ENCODE measurements around the gene SPACA6.
A peak's percentile ranks its signal among the peaks of the same experiment; 100 is the strongest.

Gene SPACA6

GRCh38 chr19:51681286-51681941 lies 11.7 kb upstream of the SPACA6 start:
- H2AFZ ChIP-seq (ENCODE audit: low read depth, low read length), result no peak overlapping the region
- no peak overlapping the region for H2AK5ac ChIP-seq (ENCODE audit: low read length, severe bottlenecking)
- no peak overlapping the region for H3K27ac ChIP-seq (ENCODE audit: low read length, poor library complexity, severe bottlenecking)
- no peak overlapping the region for H2BK12ac ChIP-seq (ENCODE audit: low read length in 2 of 2)
- H3K9me3 ChIP-seq (ENCODE audit: control insufficient read depth, low read length), result no peaks in the 10 kb centered on the region
- peaks cover 0 to 11% of the 10 kb centered on the region in 2 experiments for H3K27me3 ChIP-seq (ENCODE audit: control insufficient read depth in 1 of 2, insufficient read depth in 1 of 2, low read length in 2 of 2)
- H2BK15ac ChIP-seq (ENCODE audit: low read depth, poor library complexity, severe bottlenecking), result no peak overlapping the region
- H4K91ac ChIP-seq (ENCODE audit: low read length), result no peak overlapping the region
- peak; percentile 89 for DNase-seq
- no peak overlapping the region for H3K23ac ChIP-seq (ENCODE audit: low read length in 2 of 2)
- H4K8ac ChIP-seq (ENCODE audit: low read length), result no peak overlapping the region
- peaks cover 4% of the 10 kb centered on the region for H3K79me1 ChIP-seq (replicated peaks; ENCODE audit: low read length, poor library complexity, severe bottlenecking)
- H3K9ac ChIP-seq (ENCODE audit: low read length), result no peak overlapping the region
- 77% methylated on average over 3 of the region's 3 CpGs for WGBS
- H3K4me1 ChIP-seq (ENCODE audit: control insufficient read depth, insufficient read depth, low read depth, low read length), result no peaks in the 10 kb centered on the region
- H2BK120ac ChIP-seq (ENCODE audit: low read depth, low read length), result no peak overlapping the region
- H3K36me3 ChIP-seq (ENCODE audit: control insufficient read depth in 1 of 2, insufficient read depth in 2 of 2, low read depth in 1 of 2, low read length in 2 of 2), result no peaks in the 10 kb centered on the region
- no peak overlapping the region for H3K4ac ChIP-seq (ENCODE audit: low read depth in 1 of 2, low read length in 2 of 2)
- H3K4me2 ChIP-seq (ENCODE audit: low read length, poor library complexity, severe bottlenecking), result no peak overlapping the region
- no peak overlapping the region for H2BK5ac ChIP-seq (ENCODE audit: low read depth, low read length, poor library complexity, severe bottlenecking)
- no peak overlapping the region for H3K4me3 ChIP-seq (ENCODE audit: insufficient read depth in 1 of 2, low read depth in 1 of 2, low read length in 2 of 2)
- no peak overlapping the region for H3K18ac ChIP-seq (ENCODE audit: low read depth in 1 of 2, low read length in 2 of 2)
- no peak overlapping the region for H3K14ac ChIP-seq (ENCODE audit: low read length in 2 of 2)

DNA sequence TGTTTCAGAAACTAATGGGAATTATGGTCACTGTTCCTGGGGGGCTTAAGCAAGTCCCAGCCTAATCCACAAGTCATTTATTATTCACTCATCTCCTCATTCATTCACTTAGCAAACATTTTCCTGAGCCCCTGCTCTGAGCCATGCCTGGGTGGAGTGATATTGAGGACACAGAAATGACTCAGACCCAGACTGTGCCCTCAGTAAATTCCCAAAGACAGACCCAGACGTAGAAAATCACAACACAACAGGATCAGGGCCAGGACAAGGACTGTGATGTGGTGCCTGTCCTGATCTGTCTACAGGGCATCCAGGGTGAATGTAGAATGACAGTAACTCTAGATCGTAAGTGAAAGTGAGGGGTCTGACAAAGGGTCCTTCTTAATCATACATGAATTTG lies 7.0 kb upstream of the SPACA6 start:
- Histone ChIP-seq H3K9me3 (ENCODE audit: control insufficient read depth, low read length) (no peaks in the 10 kb centered on the region), H3K4me1 (ENCODE audit: control insufficient read depth, insufficient read depth, low read depth, low read length) (peaks cover 8% of the 10 kb centered on the region), H4K91ac (ENCODE audit: low read length) (no peak overlapping the region), H3K27me3 (ENCODE audit: control insufficient read depth in 1 of 2, insufficient read depth in 1 of 2, low read length in 2 of 2) (no peaks in the 10 kb centered on the region), H3K4me2 (ENCODE audit: low read length, poor library complexity, severe bottlenecking) (no peak overlapping the region), H3K36me3 (ENCODE audit: control insufficient read depth in 1 of 2, insufficient read depth in 2 of 2, low read depth in 1 of 2, low read length in 2 of 2) (no peaks in the 10 kb centered on the region), H3K14ac (ENCODE audit: low read length in 2 of 2) (no peak overlapping the region), H3K23ac (ENCODE audit: low read length in 2 of 2) (no peak overlapping the region), H2AK5ac (ENCODE audit: low read length, severe bottlenecking) (no peak overlapping the region), H2BK120ac (ENCODE audit: low read depth, low read length) (no peak overlapping the region), H3K4ac (ENCODE audit: low read depth in 1 of 2, low read length in 2 of 2) (no peak overlapping the region), H4K8ac (ENCODE audit: low read length) (no peak overlapping the region), H2BK12ac (ENCODE audit: low read length in 2 of 2) (no peak overlapping the region), H3K18ac (ENCODE audit: low read depth in 1 of 2, low read length in 2 of 2) (no peak overlapping the region), H3K27ac (ENCODE audit: low read length, poor library complexity, severe bottlenecking) (no peak overlapping the region), H2BK5ac (ENCODE audit: low read depth, low read length, poor library complexity, severe bottlenecking) (no peak overlapping the region), H2BK15ac (ENCODE audit: low read depth, poor library complexity, severe bottlenecking) (no peak overlapping the region), H3K79me1 (replicated peaks; ENCODE audit: low read length, poor library complexity, severe bottlenecking) (peaks cover 7% of the 10 kb centered on the region), H3K4me3 (ENCODE audit: insufficient read depth in 1 of 2, low read depth in 1 of 2, low read length in 2 of 2) (no peak overlapping the region), H2AFZ (ENCODE audit: low read depth, low read length) (no peak overlapping the region), H3K9ac (ENCODE audit: low read length) (peak overlapping the region; percentile 40)
- 100% methylated on average over 1 of the region's 2 CpGs for WGBS
- DNase-seq, result peak; percentile 36

- 1% methylated on average over 22 of the region's 22 CpGs for WGBS
- Histone ChIP-seq H3K4me2 (ENCODE audit: low read length, poor library complexity, severe bottlenecking) (peak overlapping the region; percentile 69), H2BK5ac (ENCODE audit: low read depth, low read length, poor library complexity, severe bottlenecking) (peak overlapping the region; percentile 20), H3K9ac (ENCODE audit: low read length) (peak overlapping the region; percentile 93), H3K9me3 (ENCODE audit: control insufficient read depth, low read length) (no peaks in the 10 kb centered on the region), H3K14ac (ENCODE audit: low read length in 2 of 2) (peak overlapping the region in 1 of 2 experiments; percentile 26), H3K79me1 (replicated peaks; ENCODE audit: low read length, poor library complexity, severe bottlenecking) (peaks cover 7% of the 10 kb centered on the region), H2BK12ac (ENCODE audit: low read length in 2 of 2) (peak overlapping the region in 1 of 2 experiments; percentile 19), H3K18ac (ENCODE audit: low read depth in 1 of 2, low read length in 2 of 2) (peak overlapping the region; percentile 21 to 58), H3K4ac (ENCODE audit: low read depth in 1 of 2, low read length in 2 of 2) (peak overlapping the region; percentile 16 to 71), H3K27ac (ENCODE audit: low read length, poor library complexity, severe bottlenecking) (peak overlapping the region; percentile 64), H2AFZ (ENCODE audit: low read depth, low read length) (no peak overlapping the region), H3K36me3 (ENCODE audit: control insufficient read depth in 1 of 2, insufficient read depth in 2 of 2, low read depth in 1 of 2, low read length in 2 of 2) (peaks cover 3 to 13% of the 10 kb centered on the region in 2 experiments), H4K8ac (ENCODE audit: low read length) (peak overlapping the region; percentile 82), H3K4me3 (ENCODE audit: insufficient read depth in 1 of 2, low read depth in 1 of 2, low read length in 2 of 2) (peak overlapping the region; percentile 49 to 91), H2AK5ac (ENCODE audit: low read length, severe bottlenecking) (no peak overlapping the region), H2BK120ac (ENCODE audit: low read depth, low read length) (no peak overlapping the region), H3K27me3 (ENCODE audit: control insufficient read depth in 1 of 2, insufficient read depth in 1 of 2, low read length in 2 of 2) (no peaks in the 10 kb centered on the region), H3K4me1 (ENCODE audit: control insufficient read depth, insufficient read depth, low read depth, low read length) (peaks cover 20% of the 10 kb centered on the region), H3K23ac (ENCODE audit: low read length in 2 of 2) (peak overlapping the region in 1 of 2 experiments; percentile 97), H4K91ac (ENCODE audit: low read length) (peak overlapping the region; percentile 12), H2BK15ac (ENCODE audit: low read depth, poor library complexity, severe bottlenecking) (peak overlapping the region; percentile 66)
- peak; percentile 88 for DNase-seq
Observed at GRCh38 chr19:51687791-51688670, 5.1 kb upstream of the SPACA6 start.
